Vagina (tissue), 2 donors: ENCODE data around the gene XRCC5. TPM values are rescaled to one million over a fixed set of nuclear protein-coding genes. Genes with fewer than 3 reads are reported as not detected.

ENCODE experiments used
- DNase-seq, 2 donors: peaks; one replicate each; pipeline ENCODE4 v3.0.0-alpha.2; 2017; ENCODE audit errors: extremely low spot score in 2 of 2
- H3K27ac ChIP-seq: fragments of 200-600 bp; sonication (generic); one replicate; pipeline ENCODE4 v1.5.1; 2019
- H3K27me3 ChIP-seq: fragments of 200-600 bp; sonication (generic); one replicate; pipeline ENCODE4 v1.5.1; 2019
- H3K36me3 ChIP-seq, 2 donors: fragments of 200-600 bp; sonication (generic); one replicate each; pipeline ENCODE4 v1.5.1; 2017 to 2019
- H3K4me1 ChIP-seq: fragments of 200-600 bp; sonication (generic); one replicate; pipeline ENCODE4 v1.5.1; 2019
- H3K4me3 ChIP-seq, 2 donors: fragments of 200-600 bp; sonication (generic); 1 replicate in 1 of 2; 2 replicates in 1 of 2; pipeline ENCODE4 v1.5.1; 2016 to 2019
- H3K9me3 ChIP-seq: fragments of 200-600 bp; sonication (generic); one replicate; pipeline ENCODE4 v1.5.1; 2019
- POLR2A ChIP-seq, 2 donors: fragments of 450-650 bp; IDR thresholded peaks; one replicate each; pipeline ENCODE4 v1.6.1; 2017; ENCODE audit warnings: antibody characterized with exemption in 2 of 2, mild to moderate bottlenecking in 2 of 2, moderate library complexity in 2 of 2
- POLR2AphosphoS5 ChIP-seq, 2 donors: sonication (generic); formaldehyde crosslinking; IDR thresholded peaks; one replicate each; pipeline ENCODE4 v1.9.0; 2017; ENCODE audit warnings: antibody characterized with exemption in 2 of 2, mild to moderate bottlenecking in 2 of 2, low read depth in 1 of 2; ENCODE audit not compliant: insufficient read depth in 1 of 2
- intact Hi-C: fragments of 100-400 bp; cut with DNase I; formaldehyde crosslinking; loops from one replicate; pipeline ENCODE4 v1.15.1; 2023
- total RNA-seq: library from RNA; depleted of rRNA; stranded (reverse); fragments of >200 nt; gene quantifications from one replicate; pipeline ENCODE4 v1.2.3, GENCODE V29; 2016
- TF ChIP-seq, protein P1 (sequence below), 3 experiments: fragments of 450-650 bp in 2 of 3; fragments of 200-600 bp in 1 of 3; sonication (generic) in 1 of 3; IDR thresholded peaks; one replicate each; pipeline ENCODE4 v1.5.1; 2017 to 2019; ENCODE audit warnings: antibody characterized with exemption in 3 of 3, mild to moderate bottlenecking in 2 of 3, moderate library complexity in 2 of 3

The XRCC5 gene
- total RNA-seq, 1 donor from 2014 or later = 118 TPM

GRCh38 chr2:216234106-216234505 lies 125.0 kb downstream of the XRCC5 start:
- H3K36me3 ChIP-seq = no peaks in the 10 kb centered on the region
- intact Hi-C loops = no loop called here
- no peaks in the 10 kb centered on the region for H3K27me3 ChIP-seq
- no peak for TF ChIP-seq POLR2A (IDR thresholded peaks at IDR 0.05)
- TF ChIP-seq, protein P1, sequence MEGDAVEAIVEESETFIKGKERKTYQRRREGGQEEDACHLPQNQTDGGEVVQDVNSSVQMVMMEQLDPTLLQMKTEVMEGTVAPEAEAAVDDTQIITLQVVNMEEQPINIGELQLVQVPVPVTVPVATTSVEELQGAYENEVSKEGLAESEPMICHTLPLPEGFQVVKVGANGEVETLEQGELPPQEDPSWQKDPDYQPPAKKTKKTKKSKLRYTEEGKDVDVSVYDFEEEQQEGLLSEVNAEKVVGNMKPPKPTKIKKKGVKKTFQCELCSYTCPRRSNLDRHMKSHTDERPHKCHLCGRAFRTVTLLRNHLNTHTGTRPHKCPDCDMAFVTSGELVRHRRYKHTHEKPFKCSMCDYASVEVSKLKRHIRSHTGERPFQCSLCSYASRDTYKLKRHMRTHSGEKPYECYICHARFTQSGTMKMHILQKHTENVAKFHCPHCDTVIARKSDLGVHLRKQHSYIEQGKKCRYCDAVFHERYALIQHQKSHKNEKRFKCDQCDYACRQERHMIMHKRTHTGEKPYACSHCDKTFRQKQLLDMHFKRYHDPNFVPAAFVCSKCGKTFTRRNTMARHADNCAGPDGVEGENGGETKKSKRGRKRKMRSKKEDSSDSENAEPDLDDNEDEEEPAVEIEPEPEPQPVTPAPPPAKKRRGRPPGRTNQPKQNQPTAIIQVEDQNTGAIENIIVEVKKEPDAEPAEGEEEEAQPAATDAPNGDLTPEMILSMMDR (IDR thresholded peaks at IDR 0.05) = no peak
- no peak for TF ChIP-seq POLR2AphosphoS5 (IDR thresholded peaks at IDR 0.05; ENCODE audit: insufficient read depth in 1 of 2, low read depth in 1 of 2)
- peaks cover 4% of the 10 kb centered on the region for H3K9me3 ChIP-seq
- H3K27ac ChIP-seq = no peak overlapping the region
- H3K4me1 ChIP-seq = no peaks in the 10 kb centered on the region
- DNase-seq = peak; percentile 52 to 77
- H3K4me3 ChIP-seq = no peak overlapping the region

DNA sequence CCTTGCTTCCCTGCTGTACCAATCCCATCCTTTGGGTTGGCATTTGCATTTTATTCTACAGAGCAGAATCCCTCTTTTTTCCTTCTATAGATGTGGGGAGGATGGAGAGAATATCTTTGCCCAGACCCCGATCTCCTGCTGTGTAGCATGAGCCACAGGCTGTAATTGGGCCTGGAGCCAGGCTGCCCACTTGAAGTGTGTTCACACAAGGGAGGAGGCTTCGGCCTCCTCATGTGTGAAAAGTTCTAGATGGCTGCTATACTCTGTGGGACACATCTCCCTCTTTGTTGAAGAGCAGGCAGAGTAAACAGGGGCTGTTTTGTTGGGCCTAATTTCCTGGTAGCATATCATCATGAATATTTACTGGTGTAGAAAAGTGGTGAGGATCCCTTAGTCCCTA lies 126.3 kb downstream of the XRCC5 start:
- intact Hi-C loops = no loop called here
- Histone ChIP-seq H3K4me1 (no peaks in the 10 kb centered on the region), H3K27me3 (no peaks in the 10 kb centered on the region), H3K36me3 (no peaks in the 10 kb centered on the region), H3K9me3 (peaks cover 4% of the 10 kb centered on the region), H3K27ac (no peak overlapping the region), H3K4me3 (no peak overlapping the region)
- peak in 1 of 2 donors; percentile 44 for DNase-seq
- TF ChIP-seq, protein P1 (IDR thresholded peaks at IDR 0.05) = no peak
- TF ChIP-seq POLR2A (IDR thresholded peaks at IDR 0.05) = no peak
- TF ChIP-seq POLR2AphosphoS5 (IDR thresholded peaks at IDR 0.05; ENCODE audit: insufficient read depth in 1 of 2, low read depth in 1 of 2) = no peak

GRCh38 chr2:216235896-216236295 lies 126.7 kb downstream of the XRCC5 start:
- DNase-seq = peak in 1 of 2 donors; percentile 1
- no peak overlapping the region for H3K27ac ChIP-seq
- H3K9me3 ChIP-seq = peaks cover 4% of the 10 kb centered on the region
- no peaks in the 10 kb centered on the region for H3K27me3 ChIP-seq
- H3K4me3 ChIP-seq = no peak overlapping the region
- intact Hi-C loops = no loop called here
- no peaks in the 10 kb centered on the region for H3K4me1 ChIP-seq
- TF ChIP-seq, protein P1 (IDR thresholded peaks at IDR 0.05) = no peak
- TF ChIP-seq POLR2A (IDR thresholded peaks at IDR 0.05) (no peak), POLR2AphosphoS5 (IDR thresholded peaks at IDR 0.05; ENCODE audit: insufficient read depth in 1 of 2, low read depth in 1 of 2) (no peak)
- no peaks in the 10 kb centered on the region for H3K36me3 ChIP-seq

- no peak overlapping the region for H3K27ac ChIP-seq
- H3K27me3 ChIP-seq = no peaks in the 10 kb centered on the region
- H3K4me3 ChIP-seq = no peak overlapping the region
- no peaks in the 10 kb centered on the region for H3K4me1 ChIP-seq
- TF ChIP-seq POLR2AphosphoS5 (IDR thresholded peaks at IDR 0.05; ENCODE audit: insufficient read depth in 1 of 2, low read depth in 1 of 2) (no peak), POLR2A (IDR thresholded peaks at IDR 0.05) (no peak)
- TF ChIP-seq, protein P1 (IDR thresholded peaks at IDR 0.05) = no peak
- DNase-seq = peak; percentile 46 to 47
- H3K9me3 ChIP-seq = peaks cover 4% of the 10 kb centered on the region
- H3K36me3 ChIP-seq = no peaks in the 10 kb centered on the region
- intact Hi-C loops = no loop called here
These were observed 127.3 kb downstream of the XRCC5 start for GRCh38 chr2:216236486-216236885.

DNA sequence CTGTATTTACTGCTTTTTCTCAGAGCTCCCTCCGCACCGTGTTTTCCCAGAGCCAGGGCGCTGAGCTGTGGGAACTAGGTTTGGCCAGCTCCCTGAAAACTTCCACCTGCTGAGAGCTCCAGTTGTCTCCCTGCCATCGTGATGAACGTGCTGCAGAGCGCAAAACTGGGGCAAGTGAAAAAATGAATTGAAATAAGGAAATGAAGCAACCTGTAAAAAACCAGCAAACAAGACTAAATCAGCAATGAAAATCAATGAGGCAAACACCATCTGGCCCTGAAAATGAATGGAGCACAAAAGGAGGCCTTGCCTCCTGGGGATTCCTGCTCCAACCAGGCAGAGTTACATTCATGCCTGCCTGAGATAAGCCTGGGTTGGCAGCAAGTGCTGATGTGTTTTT lies 133.2 kb downstream of the XRCC5 start:
- H3K36me3 ChIP-seq = no peaks in the 10 kb centered on the region
- TF ChIP-seq POLR2AphosphoS5 (IDR thresholded peaks at IDR 0.05; ENCODE audit: insufficient read depth in 1 of 2, low read depth in 1 of 2) (no peak), POLR2A (IDR thresholded peaks at IDR 0.05) (no peak)
- TF ChIP-seq, protein P1 (IDR thresholded peaks at IDR 0.05) = no peak
- no peak overlapping the region for H3K4me3 ChIP-seq
- H3K9me3 ChIP-seq = no peaks in the 10 kb centered on the region
- H3K27ac ChIP-seq = no peak overlapping the region
- no peaks in the 10 kb centered on the region for H3K4me1 ChIP-seq
- intact Hi-C loops = no loop called here
- DNase-seq = peak; percentile 49 to 58
- no peaks in the 10 kb centered on the region for H3K27me3 ChIP-seq
